ENCODE measurements around the gene NEFH. TPM values are rescaled to one million over a fixed set of nuclear protein-coding genes. Genes with fewer than 3 reads are reported as not detected.

NEFH gene
- total RNA-seq, 4 donors from 2014 or later: 0.32 to 0.55 (median 0.37) TPM; not detected in 1

DNA sequence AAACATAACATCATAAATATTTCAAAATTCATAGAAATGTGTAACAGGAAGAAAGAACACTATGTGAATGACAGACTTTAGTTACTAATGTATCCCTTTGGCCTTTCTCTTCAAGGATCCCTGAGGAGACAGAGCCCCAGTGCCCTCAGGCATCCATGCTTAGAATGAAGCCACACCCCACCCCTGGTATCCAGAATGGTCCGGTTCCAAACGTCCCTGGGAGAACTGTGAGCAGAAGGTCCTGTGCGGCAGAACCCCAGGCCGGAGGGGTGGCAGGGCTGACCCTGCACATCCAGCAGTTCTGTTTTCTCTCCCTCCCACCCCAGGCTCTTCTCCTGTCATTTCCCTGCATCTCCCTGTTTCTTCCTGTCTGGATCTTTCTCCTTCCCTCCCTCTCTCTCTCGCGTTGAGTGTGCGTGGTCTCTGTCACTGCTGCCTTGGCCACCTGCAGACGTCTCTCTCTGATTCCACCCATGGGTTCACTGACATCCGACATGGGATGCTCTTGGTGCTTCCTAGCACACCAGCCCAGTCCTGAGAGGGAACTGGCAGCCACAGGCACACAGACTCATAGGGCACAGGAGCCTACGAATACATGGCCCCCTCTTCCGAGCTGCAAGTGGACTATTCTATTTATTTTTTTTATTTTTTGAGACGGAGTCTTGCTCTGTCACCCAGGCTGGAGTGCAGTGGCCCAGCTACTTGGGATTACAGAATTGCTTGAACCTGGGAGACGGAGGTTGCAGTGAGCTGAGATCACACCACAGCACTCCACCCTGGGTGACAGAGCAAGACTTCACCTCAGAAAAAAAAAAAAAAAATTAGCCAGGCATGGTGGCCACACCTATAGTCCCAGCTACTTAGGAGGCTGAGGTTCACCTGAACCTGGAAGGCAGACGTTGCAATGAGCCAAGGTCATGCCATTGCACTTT lies 35.9 kb upstream of the NEFH start:
- Histone ChIP-seq H3K4me1 (no peaks in the 10 kb centered on the region), H3K4me3 (no peak overlapping the region), H3K36me3 (no peaks in the 10 kb centered on the region), H3K27ac (no peak overlapping the region), H3K27me3 (peaks cover 7% of the 10 kb centered on the region), H3K9me3 (no peaks in the 10 kb centered on the region)
- in situ Hi-C loops (cut with MboI; ENCODE audit: low pct_ligation_motif_present in 1 of 4, low pct_unique_long_range_greater_than_20kb in 1 of 4, low sequenced_read_pairs in 3 of 4): no loop called here
- intact Hi-C loops (cut with DNase I; ENCODE audit: low total_unique reads): no loop called here
- DNase-seq: no peak
- 42 to 55% methylated on average over 7 to 14 of the region's 14 CpGs for WGBS, 2 donors (ENCODE audit: low coverage in 1 of 2)
- TF ChIP-seq, protein P1, sequence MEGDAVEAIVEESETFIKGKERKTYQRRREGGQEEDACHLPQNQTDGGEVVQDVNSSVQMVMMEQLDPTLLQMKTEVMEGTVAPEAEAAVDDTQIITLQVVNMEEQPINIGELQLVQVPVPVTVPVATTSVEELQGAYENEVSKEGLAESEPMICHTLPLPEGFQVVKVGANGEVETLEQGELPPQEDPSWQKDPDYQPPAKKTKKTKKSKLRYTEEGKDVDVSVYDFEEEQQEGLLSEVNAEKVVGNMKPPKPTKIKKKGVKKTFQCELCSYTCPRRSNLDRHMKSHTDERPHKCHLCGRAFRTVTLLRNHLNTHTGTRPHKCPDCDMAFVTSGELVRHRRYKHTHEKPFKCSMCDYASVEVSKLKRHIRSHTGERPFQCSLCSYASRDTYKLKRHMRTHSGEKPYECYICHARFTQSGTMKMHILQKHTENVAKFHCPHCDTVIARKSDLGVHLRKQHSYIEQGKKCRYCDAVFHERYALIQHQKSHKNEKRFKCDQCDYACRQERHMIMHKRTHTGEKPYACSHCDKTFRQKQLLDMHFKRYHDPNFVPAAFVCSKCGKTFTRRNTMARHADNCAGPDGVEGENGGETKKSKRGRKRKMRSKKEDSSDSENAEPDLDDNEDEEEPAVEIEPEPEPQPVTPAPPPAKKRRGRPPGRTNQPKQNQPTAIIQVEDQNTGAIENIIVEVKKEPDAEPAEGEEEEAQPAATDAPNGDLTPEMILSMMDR (IDR thresholded peaks at IDR 0.05): no peak
- TF ChIP-seq EP300 (IDR thresholded peaks at IDR 0.05; ENCODE audit: low read depth): no peak
- TF ChIP-seq POLR2AphosphoS5 (IDR thresholded peaks at IDR 0.05): no peak
- no peak for TF ChIP-seq POLR2A (IDR thresholded peaks at IDR 0.05)

DNA sequence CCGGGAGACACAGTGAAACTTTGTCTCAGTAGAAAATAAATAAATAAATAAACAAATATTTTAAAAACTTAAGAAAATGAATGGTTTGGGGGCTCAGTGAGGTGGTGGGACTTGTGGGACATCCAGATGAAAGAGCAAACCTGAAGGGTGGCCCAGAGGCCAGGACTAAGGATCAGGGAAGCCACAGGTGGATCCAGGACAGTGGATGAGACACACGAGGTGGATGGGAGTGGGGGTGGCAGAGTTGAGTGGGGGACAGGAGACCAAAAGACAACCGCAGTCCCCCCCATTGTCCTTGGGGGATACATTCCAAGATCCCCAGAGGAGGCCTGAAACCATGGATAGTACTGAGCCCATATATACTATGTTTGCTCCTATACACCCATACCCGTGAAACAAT lies 34.5 kb upstream of the NEFH start:
- no peak for DNase-seq
- WGBS, 2 donors (ENCODE audit: low coverage in 1 of 2): 70 to 76% methylated on average over 2 to 4 of the region's 4 CpGs
- H3K4me1 ChIP-seq: no peaks in the 10 kb centered on the region
- H3K9me3 ChIP-seq: no peaks in the 10 kb centered on the region
- TF ChIP-seq, protein P1 (IDR thresholded peaks at IDR 0.05): no peak
- no peak for TF ChIP-seq POLR2A (IDR thresholded peaks at IDR 0.05)
- no peak for TF ChIP-seq POLR2AphosphoS5 (IDR thresholded peaks at IDR 0.05)
- no peak for TF ChIP-seq EP300 (IDR thresholded peaks at IDR 0.05; ENCODE audit: low read depth)
- no peaks in the 10 kb centered on the region for H3K36me3 ChIP-seq
- no peak overlapping the region for H3K4me3 ChIP-seq
- peaks cover 7% of the 10 kb centered on the region for H3K27me3 ChIP-seq
- no peak overlapping the region for H3K27ac ChIP-seq
- in situ Hi-C loops (cut with MboI; ENCODE audit: low pct_ligation_motif_present in 1 of 4, low pct_unique_long_range_greater_than_20kb in 1 of 4, low sequenced_read_pairs in 3 of 4) (no loop called here), intact Hi-C loops (cut with DNase I; ENCODE audit: low total_unique reads) (no loop called here)

- in situ Hi-C loops (cut with MboI; ENCODE audit: low pct_ligation_motif_present in 1 of 4, low pct_unique_long_range_greater_than_20kb in 1 of 4, low sequenced_read_pairs in 3 of 4): no loop called here
These were observed 32.1 kb upstream of the NEFH start for GRCh38 chr22:29447906-29448305.

GRCh38 chr22:29449296-29449875 lies 30.6 kb upstream of the NEFH start:
- Histone ChIP-seq H3K9me3 (no peaks in the 10 kb centered on the region), H3K36me3 (no peaks in the 10 kb centered on the region), H3K27ac (no peak overlapping the region), H3K27me3 (no peaks in the 10 kb centered on the region), H3K4me1 (no peaks in the 10 kb centered on the region), H3K4me3 (no peak overlapping the region)
- no peak for DNase-seq
- in situ Hi-C loops (cut with MboI; ENCODE audit: low pct_ligation_motif_present in 1 of 4, low pct_unique_long_range_greater_than_20kb in 1 of 4, low sequenced_read_pairs in 3 of 4) (no loop called here), intact Hi-C loops (cut with DNase I; ENCODE audit: low total_unique reads) (no loop called here)
- TF ChIP-seq EP300 (IDR thresholded peaks at IDR 0.05; ENCODE audit: low read depth) (no peak), POLR2A (IDR thresholded peaks at IDR 0.05) (no peak), POLR2AphosphoS5 (IDR thresholded peaks at IDR 0.05) (no peak)
- TF ChIP-seq, protein P1 (IDR thresholded peaks at IDR 0.05): no peak
- 77 to 87% methylated on average over 4 to 11 of the region's 11 CpGs for WGBS, 2 donors (ENCODE audit: low coverage in 1 of 2)

More at GRCh38 chr22:29447906-29448305, 32.1 kb upstream of the NEFH start:
- no peaks in the 10 kb centered on the region for H3K36me3 ChIP-seq
- WGBS, 2 donors (ENCODE audit: low coverage in 1 of 2): 81 to 86% methylated on average over 4 to 5 of the region's 5 CpGs
- H3K4me1 ChIP-seq: no peaks in the 10 kb centered on the region
- no peak overlapping the region for H3K4me3 ChIP-seq
- TF ChIP-seq POLR2A (IDR thresholded peaks at IDR 0.05) (no peak), EP300 (IDR thresholded peaks at IDR 0.05; ENCODE audit: low read depth) (no peak), POLR2AphosphoS5 (IDR thresholded peaks at IDR 0.05) (no peak)
- TF ChIP-seq, protein P1 (IDR thresholded peaks at IDR 0.05): no peak
- no peak for DNase-seq
- no peaks in the 10 kb centered on the region for H3K9me3 ChIP-seq
- H3K27ac ChIP-seq: no peak overlapping the region
- peaks cover 7% of the 10 kb centered on the region for H3K27me3 ChIP-seq
- intact Hi-C loops (cut with DNase I; ENCODE audit: low total_unique reads): no loop called here

Data from transverse colon (tissue), 4 donors.